ENCODE measurements around the gene IPO13. TPM values are rescaled to one million over a fixed set of nuclear protein-coding genes. Genes with fewer than 3 reads are reported as not detected.

The IPO13 gene
- total and polyA plus RNA-seq, 10 of the 15 experiments (the other 5 are each of a cell fraction or from before 2014, with no cell fraction given): 7.1 to 26.6 (median 15.9) TPM

DNA sequence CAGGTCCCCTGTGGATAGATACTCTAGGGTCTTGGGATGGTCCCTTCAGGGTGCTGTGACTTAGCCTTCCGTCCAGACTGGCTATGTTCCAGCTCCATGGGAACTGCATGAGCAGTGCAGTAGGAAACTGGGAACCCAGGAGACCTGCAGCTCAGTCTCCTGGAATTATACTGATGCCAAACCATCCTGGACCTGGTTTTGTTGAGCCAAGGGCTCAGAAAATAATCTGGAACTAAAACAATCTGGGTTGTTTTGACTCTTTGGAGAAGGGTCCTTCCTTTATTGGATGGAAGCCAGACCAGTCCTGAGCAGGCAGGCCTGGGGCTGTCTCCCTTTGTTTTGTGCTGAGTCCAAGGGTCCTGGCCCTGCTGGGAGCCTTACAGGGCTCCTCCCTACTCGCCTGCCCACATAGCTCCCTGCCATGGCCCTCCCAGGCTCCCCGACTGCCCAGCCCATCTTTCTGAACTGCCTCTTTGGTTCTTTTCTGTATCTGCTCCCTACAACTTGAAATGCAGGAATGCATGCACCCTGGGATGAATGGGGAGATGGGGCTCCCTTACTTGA lies 1.2 kb downstream of the IPO13 start:
- H3K27me3 ChIP-seq (replicated peaks in 1 of 2; ENCODE audit: control insufficient read depth in 2 of 2, insufficient read depth in 2 of 2, low read length in 1 of 2): no peaks in the 10 kb centered on the region
- ChIA-PET POLR2A (interaction anchor here (0.5 to 3.4 kb wide), 2 partner anchors 27 to 553 kb away, joined by 3 to 18 read pairs; partner anchors contain the start of gene ATP6V0B), SMC1A (ENCODE audit: uncharacterized antibody, unreplicated experiment) (interaction anchor here (5.9 to 7.2 kb wide), 2 partner anchors 14 to 183 kb away, joined by 65 to 100 read pairs; partner anchors contain the start of gene ARTN), CTCF (interaction anchor here (1.6 to 10.4 kb wide), 4 partner anchors 14 to 185 kb away, joined by 4 to 167 read pairs (median 88); partner anchors contain the start of genes ARTN and ATP6V0B), RAD21 (ENCODE audit: unreplicated experiment) (interaction anchor here (1.7 to 2.7 kb wide), 2 partner anchors 184 to 294 kb away, joined by 7 to 11 read pairs; no protein-coding TSS in a partner anchor)
- no TSS peak for BruUV-seq (replicated peaks)
- TF ChIP-seq HCFC1 (IDR thresholded peaks at IDR 0.05; ENCODE audit: low read length): no peak
- TF ChIP-seq CHD4 (IDR thresholded peaks at IDR 0.05): no peak
- no peak for TF ChIP-seq IKZF2 (IDR thresholded peaks at IDR 0.05)
- no peak for TF ChIP-seq RUNX3 (IDR thresholded peaks at IDR 0.05; ENCODE audit: low read length)
- TF ChIP-seq, protein P1, sequence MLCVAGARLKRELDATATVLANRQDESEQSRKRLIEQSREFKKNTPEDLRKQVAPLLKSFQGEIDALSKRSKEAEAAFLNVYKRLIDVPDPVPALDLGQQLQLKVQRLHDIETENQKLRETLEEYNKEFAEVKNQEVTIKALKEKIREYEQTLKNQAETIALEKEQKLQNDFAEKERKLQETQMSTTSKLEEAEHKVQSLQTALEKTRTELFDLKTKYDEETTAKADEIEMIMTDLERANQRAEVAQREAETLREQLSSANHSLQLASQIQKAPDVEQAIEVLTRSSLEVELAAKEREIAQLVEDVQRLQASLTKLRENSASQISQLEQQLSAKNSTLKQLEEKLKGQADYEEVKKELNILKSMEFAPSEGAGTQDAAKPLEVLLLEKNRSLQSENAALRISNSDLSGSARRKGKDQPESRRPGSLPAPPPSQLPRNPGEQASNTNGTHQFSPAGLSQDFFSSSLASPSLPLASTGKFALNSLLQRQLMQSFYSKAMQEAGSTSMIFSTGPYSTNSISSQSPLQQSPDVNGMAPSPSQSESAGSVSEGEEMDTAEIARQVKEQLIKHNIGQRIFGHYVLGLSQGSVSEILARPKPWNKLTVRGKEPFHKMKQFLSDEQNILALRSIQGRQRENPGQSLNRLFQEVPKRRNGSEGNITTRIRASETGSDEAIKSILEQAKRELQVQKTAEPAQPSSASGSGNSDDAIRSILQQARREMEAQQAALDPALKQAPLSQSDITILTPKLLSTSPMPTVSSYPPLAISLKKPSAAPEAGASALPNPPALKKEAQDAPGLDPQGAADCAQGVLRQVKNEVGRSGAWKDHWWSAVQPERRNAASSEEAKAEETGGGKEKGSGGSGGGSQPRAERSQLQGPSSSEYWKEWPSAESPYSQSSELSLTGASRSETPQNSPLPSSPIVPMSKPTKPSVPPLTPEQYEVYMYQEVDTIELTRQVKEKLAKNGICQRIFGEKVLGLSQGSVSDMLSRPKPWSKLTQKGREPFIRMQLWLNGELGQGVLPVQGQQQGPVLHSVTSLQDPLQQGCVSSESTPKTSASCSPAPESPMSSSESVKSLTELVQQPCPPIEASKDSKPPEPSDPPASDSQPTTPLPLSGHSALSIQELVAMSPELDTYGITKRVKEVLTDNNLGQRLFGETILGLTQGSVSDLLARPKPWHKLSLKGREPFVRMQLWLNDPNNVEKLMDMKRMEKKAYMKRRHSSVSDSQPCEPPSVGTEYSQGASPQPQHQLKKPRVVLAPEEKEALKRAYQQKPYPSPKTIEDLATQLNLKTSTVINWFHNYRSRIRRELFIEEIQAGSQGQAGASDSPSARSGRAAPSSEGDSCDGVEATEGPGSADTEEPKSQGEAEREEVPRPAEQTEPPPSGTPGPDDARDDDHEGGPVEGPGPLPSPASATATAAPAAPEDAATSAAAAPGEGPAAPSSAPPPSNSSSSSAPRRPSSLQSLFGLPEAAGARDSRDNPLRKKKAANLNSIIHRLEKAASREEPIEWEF (IDR thresholded peaks at IDR 0.05; ENCODE audit: insufficient replicate concordance, low read depth, low read length): no peak
- TF ChIP-seq, protein P2, sequence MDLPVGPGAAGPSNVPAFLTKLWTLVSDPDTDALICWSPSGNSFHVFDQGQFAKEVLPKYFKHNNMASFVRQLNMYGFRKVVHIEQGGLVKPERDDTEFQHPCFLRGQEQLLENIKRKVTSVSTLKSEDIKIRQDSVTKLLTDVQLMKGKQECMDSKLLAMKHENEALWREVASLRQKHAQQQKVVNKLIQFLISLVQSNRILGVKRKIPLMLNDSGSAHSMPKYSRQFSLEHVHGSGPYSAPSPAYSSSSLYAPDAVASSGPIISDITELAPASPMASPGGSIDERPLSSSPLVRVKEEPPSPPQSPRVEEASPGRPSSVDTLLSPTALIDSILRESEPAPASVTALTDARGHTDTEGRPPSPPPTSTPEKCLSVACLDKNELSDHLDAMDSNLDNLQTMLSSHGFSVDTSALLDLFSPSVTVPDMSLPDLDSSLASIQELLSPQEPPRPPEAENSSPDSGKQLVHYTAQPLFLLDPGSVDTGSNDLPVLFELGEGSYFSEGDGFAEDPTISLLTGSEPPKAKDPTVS (IDR thresholded peaks at IDR 0.05; ENCODE audit: low read depth, low read length): no peak
- TF ChIP-seq NR2C1 (IDR thresholded peaks at IDR 0.05): no peak
- FAIRE-seq (no peak), ATAC-seq (no peak), DNase-seq (ENCODE audit: low read depth, low spot score) (no peak)
- H3K36me3 ChIP-seq (ENCODE audit: control insufficient read depth in 2 of 2, insufficient read depth in 2 of 2, low read length in 1 of 2): 0 out of 4 replicates have a peak, but pooled peaks cover 0 to 4% of the 10 kb centered on the region in 2 experiments
- H2AFZ ChIP-seq (ENCODE audit: control insufficient read depth, low read depth, low read length): no peak overlapping the region
- peaks cover 10% of the 10 kb centered on the region for H3K4me1 ChIP-seq (ENCODE audit: control insufficient read depth, insufficient read depth, low read length)
- H3K4me3 ChIP-seq: peak overlapping the region; percentile 94
- WGBS (ENCODE audit: insufficient coverage, insufficient replicate concordance, low lambda C conversion rate, missing lambda C conversion rate): 13% methylated on average over 3 of the region's 3 CpGs
- H3K27ac ChIP-seq (ENCODE audit: control insufficient read depth, insufficient read depth): no peak overlapping the region
- no peaks in the 10 kb centered on the region for H3K9me3 ChIP-seq (replicated peaks; ENCODE audit: control insufficient read depth, insufficient read depth, low read length)
- intact Hi-C loops (cut with micrococcal nuclease; ENCODE audit: unreplicated experiment) (loop anchor here (2.0 to 5.0 kb wide), 4 partner anchors 27 to 297 kb away; partner anchors contain the start of genes ATP6V0B, KDM4A and ST3GAL3), in situ Hi-C loops (cut with MboI) (no loop called here)
- H3K4me2 ChIP-seq (ENCODE audit: control insufficient read depth, insufficient read depth): peak overlapping the region; percentile 98
- H3K79me2 ChIP-seq (ENCODE audit: control insufficient read depth, insufficient read depth, low read length): peaks cover 23% of the 10 kb centered on the region
- peak overlapping the region; percentile 85 for H3K9ac ChIP-seq (ENCODE audit: control insufficient read depth, insufficient read depth, low read length)
- H4K20me1 ChIP-seq (ENCODE audit: control insufficient read depth, insufficient read depth): no peaks in the 10 kb centered on the region

Measured in GM12878 (cell line).